HG02884 (cell line): ENCODE measurements around the gene MAP4K2.

Source experiments
- ATAC-seq: cut with Tn5 transposase; IDR thresholded peaks from one replicate; pipeline ENCODE4 v1.9.1; 2021; ENCODE audit warnings: mild to moderate bottlenecking, moderate library complexity; ENCODE audit not compliant: unreplicated experiment

MAP4K2 gene

DNA sequence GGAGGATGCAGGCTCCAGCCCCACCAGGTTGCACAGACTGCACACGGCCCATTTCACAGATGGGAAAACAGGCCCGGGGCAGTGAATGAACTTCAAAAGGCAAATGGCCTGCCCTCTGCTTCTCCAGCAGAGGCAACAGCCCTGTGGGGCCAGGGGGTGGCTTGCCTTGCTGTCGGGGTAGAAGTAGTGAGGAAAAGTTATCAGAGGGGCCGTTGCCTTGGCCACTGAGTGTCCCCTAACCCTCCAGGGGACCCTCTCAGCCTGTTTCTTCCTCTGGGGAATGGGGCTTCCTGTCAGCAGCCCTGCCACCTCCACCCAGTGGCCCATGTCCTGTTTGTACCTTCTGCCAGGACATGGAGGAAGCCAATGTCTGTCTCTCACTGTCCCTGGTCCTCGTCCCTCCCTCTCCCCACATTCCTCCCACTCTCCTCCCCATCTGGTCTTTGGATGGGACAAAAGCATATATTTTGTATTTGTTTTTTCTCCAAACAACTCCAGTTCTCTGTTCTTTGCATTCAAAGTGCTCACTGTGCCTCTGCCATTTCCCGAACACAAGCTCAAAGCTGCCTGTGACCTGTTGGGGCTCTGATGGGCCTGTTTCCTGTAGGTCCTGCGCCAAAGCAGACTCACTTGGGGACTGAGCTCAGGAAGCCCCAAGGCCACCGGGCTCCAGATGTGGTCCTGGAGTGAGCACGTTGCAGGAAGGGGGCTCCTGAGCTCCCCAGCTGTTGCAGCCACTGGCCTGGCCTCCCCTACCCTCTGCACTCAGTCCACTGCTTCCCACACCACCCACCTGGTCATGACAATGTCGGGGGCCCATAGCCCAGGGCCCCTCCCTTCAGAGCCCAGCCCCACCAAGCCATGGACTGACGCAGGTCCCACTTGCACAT lies 9.5 kb downstream of the MAP4K2 start:
- no peak for ATAC-seq

DNA sequence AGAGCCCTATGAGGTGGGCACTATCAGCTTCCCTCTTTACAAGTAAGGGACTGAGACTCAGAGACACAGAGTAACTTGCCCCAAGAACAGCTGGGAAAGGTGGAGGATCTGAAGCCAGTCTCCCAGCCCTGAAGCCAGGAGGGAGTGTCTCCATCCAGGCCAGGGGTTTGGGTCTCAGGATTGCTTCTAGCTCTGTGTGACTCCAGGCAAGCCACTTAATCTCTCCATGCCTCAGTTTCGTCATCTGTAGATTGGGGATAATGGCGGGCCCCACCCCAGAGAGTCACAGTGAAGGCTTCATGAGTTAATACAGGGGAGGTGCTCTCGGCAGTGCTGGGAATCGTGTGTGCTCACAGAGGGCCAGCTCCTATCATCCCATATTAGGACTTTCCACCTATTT lies 10.5 kb downstream of the MAP4K2 start:
- ATAC-seq, result no peak

DNA sequence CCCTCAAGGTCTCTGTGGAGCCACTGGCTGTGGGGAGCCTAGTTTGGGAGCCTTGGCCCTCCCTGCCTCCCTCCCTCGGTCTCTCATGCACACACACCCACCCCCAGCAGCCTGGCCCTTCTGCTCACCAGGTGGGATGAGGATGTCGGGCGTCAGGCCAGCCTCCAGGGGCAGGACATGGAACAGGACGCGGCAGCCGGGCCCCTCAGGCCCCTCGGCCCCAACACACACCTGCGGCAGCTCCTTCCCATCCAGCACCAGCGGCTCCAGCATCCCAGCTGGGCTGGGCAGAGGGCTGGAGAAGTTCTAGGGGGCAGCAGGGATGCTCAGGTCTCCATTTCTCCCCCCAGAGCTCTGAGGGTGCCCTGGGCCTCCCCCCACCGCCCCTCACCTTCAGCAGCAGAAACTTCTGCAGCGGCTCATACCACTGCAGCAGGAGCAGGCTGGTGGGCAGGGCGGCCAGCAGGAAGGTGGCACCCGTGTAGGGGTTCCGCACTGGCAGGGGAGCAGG lies 11.2 kb downstream of the MAP4K2 start:
- no peak for ATAC-seq

DNA sequence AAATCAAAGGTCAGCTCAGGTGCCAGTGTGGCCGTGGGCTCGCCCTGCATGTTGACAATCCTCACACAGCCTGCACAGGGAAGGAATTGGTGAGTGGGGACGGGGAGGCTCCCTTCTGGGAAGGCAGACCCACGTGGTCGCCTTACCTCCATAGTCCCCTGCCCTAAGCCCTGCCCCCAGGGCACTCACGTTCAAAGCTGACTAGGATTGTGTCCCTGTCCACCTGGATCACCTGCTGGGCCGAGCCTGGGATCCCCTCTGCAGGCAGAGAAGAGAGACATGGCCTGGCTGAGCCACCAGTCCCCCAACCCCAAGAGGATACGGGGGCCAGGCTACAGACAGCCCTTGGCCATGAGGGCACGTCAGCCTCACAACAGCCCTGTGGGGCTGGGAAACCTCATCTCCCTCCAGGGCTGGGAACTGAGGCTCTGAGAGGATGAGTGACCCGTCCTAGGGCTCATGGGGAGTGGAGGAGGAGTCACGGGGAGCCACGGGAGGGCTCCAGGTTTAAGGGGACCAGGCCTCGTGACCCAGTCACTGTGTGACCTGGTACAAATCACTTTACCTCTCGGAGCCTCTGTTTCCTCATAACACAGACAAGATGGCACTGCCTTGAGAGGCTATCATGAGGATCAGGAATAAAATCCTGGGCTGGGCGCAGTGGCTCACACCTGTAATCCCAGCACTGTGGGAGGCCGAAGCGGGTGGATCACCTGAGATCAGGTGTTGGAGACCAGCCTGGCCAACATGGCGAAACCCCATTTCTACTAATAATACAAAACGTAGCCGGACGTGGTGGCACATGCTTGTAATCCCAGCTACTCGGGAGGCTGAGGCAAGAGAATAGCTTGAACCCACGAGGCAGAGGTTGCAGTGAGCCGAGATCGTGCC lies 12.6 kb downstream of the MAP4K2 start:
- ATAC-seq, result no peak

DNA sequence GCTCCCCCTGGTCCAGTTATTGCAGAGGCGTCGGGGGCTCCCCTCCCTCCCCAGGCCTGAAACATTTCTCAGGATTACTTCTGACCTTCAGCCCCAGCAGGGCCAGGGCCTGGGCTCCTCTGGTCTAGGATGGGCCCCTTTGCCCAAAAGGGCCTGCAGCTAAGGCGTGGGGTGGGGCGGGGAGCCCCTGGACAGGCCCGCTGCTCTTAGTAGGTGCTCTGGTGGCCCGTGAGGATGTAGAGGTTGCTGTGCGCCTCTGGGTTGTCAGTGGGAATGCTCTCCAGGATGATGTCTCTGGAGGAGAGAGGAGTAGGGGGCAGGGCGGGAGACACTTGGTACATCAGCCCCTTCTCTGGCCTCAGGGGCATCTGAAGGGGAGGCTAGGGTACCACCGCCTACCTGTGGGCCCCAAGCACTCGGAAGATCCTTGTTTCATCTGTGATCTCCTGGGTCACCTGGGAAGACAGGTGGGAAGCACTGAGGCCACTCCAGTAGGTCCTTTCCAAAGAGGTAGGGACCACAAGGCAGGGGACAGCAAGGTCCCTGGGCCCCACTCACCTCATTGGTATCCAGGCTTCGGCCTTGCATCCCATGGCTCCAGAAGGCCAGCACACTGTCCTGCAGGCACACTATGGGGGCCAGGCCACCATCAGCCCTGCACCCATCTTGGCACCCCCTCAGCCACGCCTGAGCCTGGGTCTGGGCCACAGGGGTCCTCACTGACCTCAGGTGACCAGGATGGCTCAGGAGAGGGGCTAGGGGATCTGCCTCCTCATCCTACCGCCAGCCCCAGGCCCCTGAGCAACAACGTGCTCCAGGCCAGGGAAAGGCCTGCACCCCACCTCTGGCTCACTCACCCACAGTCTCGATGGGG lies 13.4 kb downstream of the MAP4K2 start:
- ATAC-seq, result no peak

DNA sequence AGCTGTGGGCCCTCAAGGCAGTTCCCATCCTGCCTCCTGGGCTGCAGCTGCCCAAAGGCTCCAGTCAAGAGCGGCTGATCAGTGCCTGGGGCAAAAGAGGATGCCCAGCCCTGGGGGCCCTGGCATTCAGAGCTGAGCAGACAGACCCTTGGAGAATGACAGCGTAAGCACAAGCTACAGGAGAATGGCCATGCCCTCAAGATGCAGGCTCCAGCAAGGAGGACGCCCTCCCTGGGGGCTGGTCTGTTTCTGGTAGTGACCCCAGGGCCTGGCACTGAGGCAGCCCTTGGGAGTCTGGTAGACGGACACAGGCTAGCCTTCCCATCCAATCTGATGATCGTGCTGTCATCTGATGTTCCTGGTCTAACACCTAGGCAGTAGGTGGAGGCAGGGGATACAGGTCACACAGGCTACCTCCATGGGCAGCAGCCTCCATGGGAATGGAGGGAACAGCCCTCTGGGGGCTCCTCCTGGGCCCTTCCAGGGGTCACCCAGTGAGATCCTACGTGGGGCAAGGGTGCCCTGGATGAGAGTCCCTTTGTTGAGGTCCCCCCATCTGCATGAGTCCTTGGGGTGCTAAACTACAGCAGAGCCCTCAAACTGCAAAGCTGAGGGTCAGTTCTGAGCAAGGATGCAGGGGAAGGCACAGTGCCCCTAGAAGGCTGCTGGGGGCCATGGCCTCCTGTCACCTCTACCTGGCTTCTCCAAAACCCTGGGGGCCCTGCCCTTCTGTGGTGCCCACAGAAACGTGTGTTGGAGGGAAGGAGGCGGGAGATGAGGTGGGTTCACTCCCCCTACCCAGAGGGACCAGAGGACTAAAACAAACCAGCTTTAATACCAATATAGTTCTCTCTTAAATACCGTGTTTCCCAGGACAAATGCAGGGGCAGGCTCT lies 14.4 kb downstream of the MAP4K2 start:
- ATAC-seq, result no peak

DNA sequence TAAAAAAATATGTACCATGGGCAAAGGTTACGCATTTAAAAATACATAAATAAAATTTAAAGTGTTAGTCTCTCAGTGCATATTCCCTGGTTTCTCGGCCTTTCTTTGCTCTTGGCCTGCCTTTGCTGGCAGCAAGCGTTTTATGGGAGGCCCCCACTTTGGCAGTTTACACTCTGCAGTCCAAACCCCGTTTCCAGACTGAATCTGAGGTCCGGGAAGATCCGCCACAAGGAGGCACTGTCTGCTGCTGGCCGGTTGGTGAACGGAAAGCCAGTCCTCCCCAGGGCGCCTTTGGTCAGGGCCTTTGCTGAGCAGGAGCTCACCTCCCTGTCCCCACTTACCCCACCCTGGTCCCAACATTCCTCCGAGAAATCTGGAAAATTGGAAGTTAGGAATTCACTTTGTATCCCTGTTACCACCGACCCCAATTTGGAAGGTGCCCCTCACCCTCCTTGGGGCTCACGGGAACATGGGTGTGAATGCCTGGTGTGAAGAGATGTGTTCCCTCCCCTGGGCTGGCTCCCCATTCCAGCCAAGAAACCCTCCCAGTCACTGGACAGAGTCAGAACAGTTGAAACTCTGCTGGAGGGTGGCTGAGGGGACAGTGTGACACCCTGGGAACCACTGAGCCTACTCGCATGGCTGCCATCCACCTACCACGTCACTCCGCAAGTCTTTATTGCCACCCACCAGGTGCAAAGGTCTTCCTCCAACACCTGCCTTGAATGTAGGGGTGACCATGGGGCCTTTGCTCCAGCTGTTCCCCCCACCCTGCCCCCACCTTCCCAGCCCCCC lies 15.3 kb downstream of the MAP4K2 start:
- ATAC-seq, result no peak

DNA sequence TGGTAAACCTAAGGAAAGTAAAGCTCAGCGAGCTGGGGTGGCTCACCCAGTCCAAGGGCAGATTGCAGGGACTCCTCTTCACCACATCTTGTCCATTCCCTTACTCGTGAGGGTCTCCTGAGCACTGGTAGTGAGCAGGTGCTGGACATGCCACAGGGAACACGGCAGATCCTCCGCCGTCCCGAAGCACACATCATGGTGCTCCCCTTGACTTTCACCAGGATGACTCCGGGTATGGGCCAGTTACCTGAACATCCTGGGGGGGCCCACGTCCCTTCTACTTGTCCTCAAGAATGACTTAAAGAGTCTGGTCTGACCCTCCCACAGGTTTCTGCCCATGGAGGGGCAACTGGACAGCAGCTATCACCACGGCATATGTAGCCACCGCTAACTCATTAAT lies 16.7 kb downstream of the MAP4K2 start:
- ATAC-seq, result no peak

DNA sequence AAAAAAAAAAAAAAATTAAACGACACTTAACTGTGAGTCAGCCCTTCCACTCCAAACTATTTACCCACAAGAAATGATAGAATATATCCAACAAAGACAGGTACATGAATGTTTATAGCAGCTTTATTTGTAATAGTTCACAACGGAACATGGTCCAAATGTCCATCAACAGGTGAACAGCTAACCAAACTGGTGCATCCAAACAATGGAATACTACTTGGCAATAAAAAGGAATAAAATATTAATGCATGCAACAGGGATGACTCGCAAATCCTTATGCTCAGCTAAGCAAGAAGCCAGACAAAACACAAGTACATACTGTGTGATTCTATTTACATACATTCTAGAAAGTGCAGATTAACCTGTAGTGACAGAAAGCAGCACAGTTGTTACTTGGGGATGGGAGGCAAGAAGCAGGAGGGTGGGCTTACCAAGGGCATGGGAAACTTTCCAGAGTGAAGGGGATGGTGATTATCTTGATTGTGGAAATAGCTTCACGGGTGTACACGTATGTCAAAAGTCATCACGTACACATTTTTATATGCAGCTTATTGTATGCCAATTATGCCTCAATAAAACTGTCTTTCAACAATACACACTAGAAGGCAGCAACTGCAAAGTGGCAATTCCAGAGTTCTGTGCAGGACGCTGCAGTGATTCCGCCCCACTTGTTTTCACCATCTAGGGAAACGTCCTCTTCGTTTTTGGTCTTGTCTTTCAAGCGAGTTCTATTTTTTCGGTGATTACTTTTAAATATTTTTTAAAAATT lies 18.0 kb downstream of the MAP4K2 start:
- no peak for ATAC-seq

DNA sequence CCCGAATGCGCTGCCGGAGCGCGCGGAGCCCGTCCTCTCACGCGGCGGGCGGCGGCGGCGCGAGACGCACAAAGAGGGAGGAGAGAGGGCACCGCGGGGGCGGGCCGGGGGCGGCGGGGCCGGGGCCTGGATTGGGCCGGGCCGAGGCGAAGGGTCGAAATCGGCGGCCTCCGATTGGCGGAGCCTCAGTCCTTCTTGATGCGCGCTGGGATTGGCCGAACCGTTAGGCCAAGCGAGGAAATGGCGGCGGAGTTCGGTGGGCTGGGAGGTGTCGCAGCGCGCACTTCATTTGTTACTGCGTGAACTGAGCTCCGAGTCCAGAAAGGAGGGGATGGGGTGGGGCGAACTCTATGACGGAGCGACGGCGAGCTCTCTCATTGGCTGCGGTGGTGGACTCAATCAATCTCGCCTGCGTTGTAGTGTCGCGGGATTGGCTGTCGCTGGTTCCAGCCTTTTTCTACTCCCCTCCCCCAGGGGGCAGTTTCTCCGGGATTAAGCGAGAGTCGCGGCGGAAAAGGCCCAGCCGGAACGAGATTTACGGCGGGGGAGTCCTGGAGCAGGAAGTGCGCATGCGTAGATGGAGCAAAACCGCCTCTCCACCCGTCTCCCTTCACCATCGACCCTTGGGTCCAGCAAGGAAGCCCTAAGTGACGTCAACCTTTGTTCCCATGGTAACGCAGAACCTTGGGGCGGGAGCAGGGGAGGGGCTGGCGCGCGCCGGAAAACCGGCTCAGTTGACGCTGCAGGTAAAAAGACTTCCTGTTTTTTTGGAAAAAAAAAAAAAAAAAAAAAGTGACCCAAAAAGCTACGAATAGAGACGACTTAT lies 24.3 kb downstream of the MAP4K2 start, which contains the start of gene SF1:
Gene SF1, minus strand, starts transcription at position 70 of the 826 bp plus-strand sequence. CDS start 150 bp downstream, outside the sequence.
- ATAC-seq, result peak; percentile 78

DNA sequence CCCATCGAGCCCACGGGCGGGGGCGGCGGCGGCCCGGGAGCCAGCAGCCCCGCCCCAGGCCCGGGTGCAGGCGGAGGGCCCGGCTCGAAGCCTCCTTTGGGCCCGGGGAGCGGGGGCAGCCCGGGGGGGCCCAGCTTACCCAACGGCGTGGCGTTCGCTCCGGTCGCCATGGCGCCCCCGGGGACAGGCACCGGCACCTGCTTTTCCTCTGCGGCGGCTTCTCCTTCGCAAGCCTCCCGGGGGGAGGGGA lies 24.9 kb downstream of the MAP4K2 start:
- peak; percentile 7 for ATAC-seq

DNA sequence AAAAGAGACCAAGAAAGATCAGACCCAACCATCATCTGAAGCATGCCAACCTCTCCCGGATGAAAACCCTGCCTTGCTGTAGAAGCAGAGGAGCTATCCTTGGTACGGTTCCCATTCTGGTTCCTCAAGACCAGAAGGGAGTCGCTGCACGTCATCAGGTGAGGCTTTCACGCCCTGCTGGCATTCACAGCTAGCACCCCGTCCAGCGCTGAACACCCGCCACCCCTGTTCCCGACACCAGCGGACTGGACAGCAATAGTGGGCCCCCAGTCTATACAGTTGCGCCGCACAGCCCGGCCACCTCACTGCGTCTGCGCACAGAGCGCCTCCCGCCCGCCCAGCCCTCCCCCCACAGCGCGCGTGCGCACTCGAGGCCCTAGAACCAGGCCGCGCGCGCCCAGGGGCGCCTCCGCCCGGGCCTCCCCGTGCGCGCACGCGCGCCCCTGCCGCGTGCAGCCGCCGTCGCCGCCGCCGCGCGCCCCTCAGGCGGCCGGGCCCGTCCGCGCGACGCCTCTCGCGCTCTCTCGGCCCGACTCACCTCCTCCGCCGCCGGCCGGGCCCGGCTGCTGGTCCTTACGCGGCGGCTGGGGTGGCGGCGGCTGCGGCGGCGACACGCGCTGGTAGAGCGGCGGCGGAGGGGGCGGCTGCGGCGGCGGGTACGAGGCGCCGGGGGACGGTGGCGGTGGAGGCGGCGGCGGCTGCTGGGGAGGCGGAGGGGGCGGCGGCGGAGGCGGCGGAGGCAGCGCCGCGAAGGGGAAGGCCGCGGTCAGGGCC lies 25.4 kb downstream of the MAP4K2 start:
- no peak for ATAC-seq

DNA sequence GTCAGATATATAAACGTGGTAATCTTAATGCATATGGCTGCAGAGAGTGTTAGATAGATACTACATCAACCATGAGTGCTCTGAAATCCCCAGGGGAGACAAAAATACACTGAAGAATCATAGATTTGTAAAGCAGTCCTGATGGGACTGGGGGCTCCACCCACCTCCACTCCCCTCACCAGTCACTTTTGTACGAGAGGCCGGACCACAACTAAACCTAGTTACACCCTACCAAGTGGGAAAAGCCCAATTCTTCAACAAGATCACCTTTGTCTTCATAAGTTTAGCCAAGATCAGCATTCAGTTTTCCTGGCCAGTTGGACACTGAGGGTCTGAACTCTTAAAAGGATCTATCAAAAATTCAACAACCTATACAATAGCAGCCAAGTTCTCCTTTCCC lies 26.1 kb downstream of the MAP4K2 start:
- ATAC-seq, result no peak

DNA sequence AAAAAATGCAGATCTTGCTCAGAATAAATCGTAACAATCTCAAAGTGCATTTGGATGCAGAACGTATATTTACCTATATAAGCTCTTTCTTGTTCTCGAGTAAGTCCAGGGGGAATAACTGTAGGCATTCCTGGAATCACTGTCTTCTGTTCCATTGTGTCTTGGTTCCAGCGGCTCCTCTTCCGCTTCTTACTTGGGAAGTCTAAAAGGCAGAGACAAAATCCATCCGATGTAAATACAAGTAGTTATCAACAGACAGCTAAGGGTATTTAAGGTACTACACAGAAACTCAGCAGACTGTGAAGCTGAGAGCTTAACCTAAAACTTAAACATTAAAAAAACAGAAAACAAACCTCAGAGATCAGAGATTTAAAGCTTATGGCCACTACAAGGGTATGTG lies 26.6 kb downstream of the MAP4K2 start:
- ATAC-seq, result no peak

DNA sequence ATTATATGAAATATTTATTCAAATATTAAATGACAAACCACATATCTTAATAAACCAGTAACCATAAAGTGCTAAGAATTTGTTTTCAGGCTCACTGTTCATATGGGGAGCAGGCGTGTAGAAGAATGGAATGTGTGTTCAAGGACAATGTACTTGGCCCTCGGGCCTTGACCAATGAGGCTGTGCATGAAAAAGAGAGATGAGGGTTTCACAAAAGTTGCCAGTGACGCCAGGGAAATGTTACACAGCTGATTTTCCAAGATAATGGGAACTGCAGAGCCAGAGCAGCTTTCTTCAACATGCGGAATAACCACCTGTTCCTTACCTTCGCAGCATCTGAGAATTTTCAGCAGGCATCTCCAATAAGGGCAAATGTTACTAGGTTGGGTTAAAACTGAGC lies 28.9 kb downstream of the MAP4K2 start:
- ATAC-seq, result no peak

DNA sequence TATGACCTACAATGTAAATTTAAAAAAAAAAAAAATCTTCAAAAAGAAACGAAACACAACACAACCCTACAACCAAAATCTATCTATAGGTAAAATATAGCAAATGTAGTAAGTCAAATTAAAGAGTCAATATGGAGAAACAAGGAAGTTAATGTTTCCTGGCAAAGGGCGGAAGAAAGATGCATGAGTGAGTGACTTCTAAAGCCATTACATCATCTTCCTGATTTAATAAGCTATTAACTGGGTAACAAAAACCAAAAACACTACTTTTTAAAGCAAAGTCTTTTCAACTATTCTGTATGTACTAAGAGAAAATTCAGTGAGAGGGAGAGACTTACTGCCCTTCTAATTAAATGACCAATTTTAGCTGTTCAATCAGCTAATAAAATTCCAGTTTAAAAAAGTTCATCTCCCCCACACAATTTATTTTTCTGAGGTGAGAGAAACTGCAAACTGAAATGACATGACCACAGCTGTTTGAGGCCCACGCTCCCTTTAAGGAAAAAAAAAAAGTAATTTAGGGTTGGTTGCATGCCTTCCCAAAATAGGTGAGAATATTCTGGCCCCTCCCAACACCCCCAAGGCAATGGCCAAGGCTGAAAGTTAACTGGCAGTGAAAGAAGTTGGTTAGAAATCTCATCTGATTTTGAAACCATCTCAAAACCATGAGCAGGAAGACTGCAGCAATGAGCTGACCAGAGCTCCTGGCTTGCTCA lies 30.6 kb downstream of the MAP4K2 start:
- no peak for ATAC-seq
